Measurements from ENCODE around the gene SHISA5. TPM values are rescaled to one million over a fixed set of nuclear protein-coding genes. Genes with fewer than 3 reads are reported as not detected.

The SHISA5 gene
- total and polyA plus RNA-seq, 2 of the 8 experiments (the other 6 are each of a cell fraction or from before 2014, with no cell fraction given), result 196 to 315 TPM

- H2BK20ac ChIP-seq (ENCODE audit: low read length), result no peak within 1 kb of the TSS
- no peak for FAIRE-seq
- TF ChIP-seq RAD21 (IDR thresholded peaks at IDR 0.05 in 1 of 2, conservative IDR thresholded peaks at IDR 0.05 in 1 of 2; ENCODE audit: low read depth in 2 of 2, low read length in 2 of 2) (no peak), NRF1 (IDR thresholded peaks at IDR 0.05; ENCODE audit: low read depth, low read length) (no peak), CBX8 (IDR thresholded peaks at IDR 0.05; ENCODE audit: borderline replicate concordance, low read depth, low read length) (no peak), ZNF274 (IDR thresholded peaks at IDR 0.05; ENCODE audit: borderline replicate concordance, extremely low read depth, low read length) (no peak), CHD1 (IDR thresholded peaks at IDR 0.05; ENCODE audit: low read depth, low read length) (no peak), CBX5 (IDR thresholded peaks at IDR 0.05; ENCODE audit: low read depth, low read length) (no peak), BCL11A (IDR thresholded peaks at IDR 0.05; ENCODE audit: low read depth in 2 of 2, low read length in 2 of 2) (no peak), SAP30 (IDR thresholded peaks at IDR 0.05; ENCODE audit: insufficient read depth, insufficient replicate concordance, low read length) (no peak), SIRT6 (IDR thresholded peaks at IDR 0.05; ENCODE audit: low read length) (no peak), CTBP2 (IDR thresholded peaks at IDR 0.05; ENCODE audit: borderline replicate concordance, insufficient read depth, insufficient read length, low read length) (no peak), CREB1 (IDR thresholded peaks at IDR 0.05) (peak; percentile 99)
Observed at GRCh38 chr3:48446425-48447193, 57.4 kb downstream of the SHISA5 start, which contains the start of gene ATRIP. TSS of gene ATRIP (plus strand) at chr3:48446737. CDS start at chr3:48446846, 109 bp downstream.

More at GRCh38 chr3:48446425-48447193, 57.4 kb downstream of the SHISA5 start, which contains the start of gene ATRIP:
- 3% methylated on average over 82 of the region's 91 CpGs; no CpG with 5 or more reads in 1 of the 2 experiments for WGBS, 2 experiments (ENCODE audit: extremely low coverage in 1 of 2, insufficient coverage in 1 of 2, insufficient read length in 1 of 2, insufficient replicate concordance in 2 of 2, low coverage in 1 of 2, low lambda C conversion rate in 2 of 2, missing lambda C conversion rate in 1 of 2)
- Histone ChIP-seq H4K8ac (ENCODE audit: extremely low read depth, insufficient read depth, low read length) (peak within 1 kb of the TSS; percentile 97; the same call in 1 of the 2 replicates), H2BK12ac (ENCODE audit: low read depth, low read length) (no peak within 1 kb of the TSS), H3K23me2 (ENCODE audit: low read depth, low read length) (peaks cover 11% of the 10 kb centered on the region), H3K18ac (ENCODE audit: extremely low read depth, low read length) (peak within 1 kb of the TSS; percentile 94), H3K4ac (replicated peaks; ENCODE audit: insufficient read length, low read depth, low read length) (peak within 1 kb of the TSS; percentile 85), H3K79me2 (ENCODE audit: control insufficient read depth in 1 of 2, insufficient read depth in 2 of 2, low read length in 2 of 2) (peaks cover 0 to 21% of the 10 kb centered on the region in 2 experiments; a peak in 2 of 4 replicates), H3K9ac (replicated peaks in 1 of 4; ENCODE audit: extremely low read depth in 1 of 4, low read depth in 3 of 4, low read length in 3 of 4) (peak within 1 kb of the TSS; percentile 59 to 82 (median 80)), H3K36me3 (ENCODE audit: control insufficient read depth in 2 of 4, insufficient read depth in 4 of 4, low read length in 3 of 4) (peaks cover 7 to 26% (median 15%) of the 10 kb centered on the region in 4 experiments), H4K20me1 (replicated peaks in 1 of 2; ENCODE audit: control insufficient read depth in 1 of 2, insufficient read depth in 2 of 2, low read length in 2 of 2) (peaks cover 0 to 8% of the 10 kb centered on the region in 2 experiments), H3K27ac (ENCODE audit: low read depth, low read length) (peak within 1 kb of the TSS; percentile 66), H3K4me1 (replicated peaks in 1 of 4; ENCODE audit: control insufficient read depth in 3 of 4, insufficient read depth in 4 of 4, low read length in 3 of 4) (peaks cover 3 to 15% (median 6%) of the 10 kb centered on the region in 4 experiments; a peak in 5 of 7 replicates), H3K4me3 (ENCODE audit: extremely low read depth in 1 of 4, insufficient read depth in 2 of 4, low read depth in 3 of 4, low read length in 4 of 4) (peak within 1 kb of the TSS; percentile 80 to 98 (median 96)), H2BK15ac (ENCODE audit: low read length) (0 out of 2 replicates have a peak within 1 kb of the TSS, but pooled peaks have one; percentile 8), H2BK120ac (replicated peaks; ENCODE audit: low read depth, low read length) (no peak within 1 kb of the TSS), H4K91ac (replicated peaks; ENCODE audit: insufficient read length, low read length) (peak within 1 kb of the TSS; percentile 75), H3K9me3 (ENCODE audit: insufficient read depth in 2 of 2, low read depth in 1 of 2, low read length in 1 of 2) (no peaks in the 10 kb centered on the region), H3K27me3 (replicated peaks in 1 of 4; ENCODE audit: control insufficient read depth in 3 of 4, extremely low read depth in 1 of 4, insufficient read depth in 3 of 4, low read length in 3 of 4) (no peaks in the 10 kb centered on the region), H3K56ac (replicated peaks; ENCODE audit: insufficient read length, low read depth, low read length) (peak within 1 kb of the TSS; percentile 32), H2AFZ (ENCODE audit: low read length) (peak within 1 kb of the TSS; percentile 85), H3K14ac (ENCODE audit: insufficient read length) (no peak within 1 kb of the TSS), H3K79me1 (ENCODE audit: low read depth, low read length) (peaks cover 4% of the 10 kb centered on the region), H3K4me2 (ENCODE audit: insufficient read depth in 1 of 2, low read depth in 2 of 2, low read length in 2 of 2) (peak within 1 kb of the TSS; percentile 85 to 94), H2BK5ac (ENCODE audit: low read depth, low read length) (peak within 1 kb of the TSS; percentile 57; the same call in 1 of the 2 replicates), H4K5ac (ENCODE audit: insufficient read length, low read depth, low read length) (peak within 1 kb of the TSS; percentile 73), H3K23ac (ENCODE audit: insufficient read length) (no peak within 1 kb of the TSS), H2AK5ac (ENCODE audit: low read depth, low read length) (no peak within 1 kb of the TSS; the same call in 1 of the 2 replicates)
- POLR2A ChIA-PET (ENCODE audit: partially characterized antibody), result interaction anchor here (0.6 to 10.3 kb wide), 25 partner anchors 11 to 261 kb away, joined by 3 to 233 read pairs (median 4); partner anchors contain the start of genes NME6, PFKFB4, PLXNB1 and SHISA5
- DNase-seq (ENCODE audit: low read depth in 1 of 2, low spot score in 2 of 2), result peak in 1 of 2 experiments; percentile 95
- CTCF ChIA-PET (ENCODE audit: partially characterized antibody), result interaction anchor here (1.0 to 5.2 kb wide), 8 partner anchors 10 to 102 kb away, joined by 3 to 38 read pairs (median 4); no protein-coding TSS in a partner anchor

All from H1 (cell line).